Activated CD4-positive, alpha-beta T cell treated with anti-CD3 and anti-CD28 coated beads, Interleukin-10, Interleukin-2, amounts not matched to agents 100 ng/mL and 50 ng/mL, durations not matched to agents 16 hours and 8 hours (primary cell): ENCODE data around the gene CPHXL2.

Experiments used
- DNase-seq: peaks from one replicate; pipeline ENCODE4 v3.0.0-alpha.2; 2020

Gene CPHXL2

DNA sequence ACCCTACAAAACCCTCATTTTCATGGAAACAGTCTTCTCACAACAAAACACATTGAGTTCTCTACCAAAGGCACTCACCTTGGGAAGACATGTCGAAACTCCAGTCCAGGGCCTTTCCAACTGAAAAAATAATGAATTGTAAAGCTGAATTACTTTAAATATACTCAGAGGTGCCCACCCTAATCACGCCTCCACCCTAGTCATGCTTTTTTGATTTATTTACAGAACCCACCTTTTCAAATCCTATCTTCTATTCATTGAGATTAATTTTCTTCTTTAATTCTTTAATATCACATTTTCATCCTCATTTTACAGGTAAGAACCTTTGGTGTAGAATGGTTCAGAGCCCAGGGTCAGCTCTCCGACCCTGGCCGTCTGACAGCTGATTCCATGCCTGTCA is at the start of gene CPHXL2:
Gene CPHXL2 (minus strand): TSS at position 101 of the 400 bp plus-strand sequence. CDS start 10 bp downstream, at position 91.
- no peak for DNase-seq

GRCh38 chr16:75726390-75726789 is 49.6 kb upstream of the CPHXL2 start, which contains the start of gene CPHXL:
CPHXL (minus strand) TSS chr16:75726490; CDS start chr16:75726442, 48 bp downstream.
- DNase-seq = no peak

DNA sequence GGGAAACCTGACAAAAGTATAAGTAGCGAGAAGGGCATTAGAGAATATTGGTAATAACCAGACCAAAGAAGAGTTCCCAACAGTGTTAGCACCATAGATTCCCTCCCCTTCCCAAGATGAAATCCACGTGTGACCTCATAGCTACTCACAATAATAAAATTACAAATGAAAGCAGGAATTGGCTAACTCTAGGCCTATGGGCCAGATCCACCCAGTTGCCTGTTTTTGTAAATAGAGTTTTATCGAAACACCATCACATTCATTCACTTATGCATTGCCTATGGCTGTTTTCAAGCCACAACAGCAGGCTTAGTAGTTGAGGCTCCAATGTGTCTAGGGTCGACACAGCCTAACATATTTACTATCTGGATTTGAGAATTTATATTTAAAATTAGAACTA is 41.6 kb upstream of the CPHXL2 start:
- DNase-seq = no peak

DNA sequence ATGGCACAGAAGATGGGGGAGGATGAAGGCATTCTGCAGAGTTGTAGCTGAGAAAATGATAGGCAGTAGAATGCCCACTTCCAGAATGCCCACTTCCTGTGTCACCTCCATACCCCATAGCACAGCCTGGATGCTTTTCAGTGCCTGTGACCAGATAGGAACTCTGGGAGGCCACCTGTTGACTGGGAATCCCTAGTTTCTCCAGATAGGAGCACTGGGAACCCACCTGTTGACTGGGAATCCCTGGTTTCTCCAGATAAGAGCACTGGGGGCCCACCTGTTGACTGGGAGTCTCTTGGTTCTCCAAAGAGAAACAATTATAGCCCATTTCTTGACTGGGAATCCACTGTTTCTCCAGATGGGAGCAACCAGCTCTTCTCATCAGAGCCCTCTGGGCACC is 37.9 kb upstream of the CPHXL2 start:
- DNase-seq = no peak

GRCh38 chr16:75710344-75710743 is 33.5 kb upstream of the CPHXL2 start:
- no peak for DNase-seq

- no peak for DNase-seq
These were observed 26.5 kb upstream of the CPHXL2 start for GRCh38 chr16:75703306-75703705.

- no peak for DNase-seq
These were observed 25.4 kb upstream of the CPHXL2 start for GRCh38 chr16:75702242-75702641.

DNA sequence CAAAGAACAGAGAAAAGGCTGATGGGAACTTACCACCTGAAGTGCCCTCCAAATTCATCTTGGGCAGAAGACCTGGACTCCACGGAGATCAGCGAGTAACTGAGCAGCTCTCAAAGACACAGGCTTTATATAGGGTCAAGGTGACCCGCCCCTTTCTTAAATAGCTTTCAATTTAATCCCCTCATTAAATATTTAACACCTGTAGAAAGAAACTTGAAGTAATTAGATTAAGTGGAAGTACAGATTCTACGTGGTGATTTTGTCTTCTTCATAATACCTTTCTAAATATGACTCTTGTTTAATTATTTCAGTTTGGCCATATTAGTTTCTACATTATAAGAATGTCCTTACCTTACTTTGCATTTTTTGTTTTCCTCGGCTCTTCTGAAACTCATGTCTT is 24.6 kb upstream of the CPHXL2 start, which contains the start of gene DUXB:
Gene DUXB (minus strand): TSS at position 101 of the 400 bp plus-strand sequence. CDS start 43 bp downstream, at position 58.
- no peak for DNase-seq

GRCh38 chr16:75697571-75697970 is 20.8 kb upstream of the CPHXL2 start:
- DNase-seq = no peak

DNA sequence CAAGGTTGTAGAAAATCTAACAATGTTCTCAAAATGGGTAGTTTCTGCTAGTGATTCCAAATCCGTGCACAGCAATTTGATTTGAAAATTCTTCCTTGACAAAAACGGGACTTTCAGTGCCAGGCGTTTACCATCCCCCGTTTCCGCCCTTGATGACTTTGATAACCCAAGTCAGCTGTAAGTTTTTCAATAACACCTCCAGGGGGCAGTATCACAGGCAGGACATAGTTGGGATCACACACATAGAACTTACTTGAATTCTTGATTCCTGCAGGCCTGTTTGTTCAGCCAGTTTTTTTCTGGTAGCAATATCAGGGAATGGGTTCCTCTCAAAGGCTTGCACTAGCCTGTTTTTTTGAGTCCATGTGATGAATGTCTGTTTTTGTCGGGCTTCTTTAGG is 18.9 kb upstream of the CPHXL2 start:
- peak; percentile 8 for DNase-seq

- DNase-seq = no peak
These were observed 10.6 kb upstream of the CPHXL2 start for GRCh38 chr16:75687361-75687760.

DNA sequence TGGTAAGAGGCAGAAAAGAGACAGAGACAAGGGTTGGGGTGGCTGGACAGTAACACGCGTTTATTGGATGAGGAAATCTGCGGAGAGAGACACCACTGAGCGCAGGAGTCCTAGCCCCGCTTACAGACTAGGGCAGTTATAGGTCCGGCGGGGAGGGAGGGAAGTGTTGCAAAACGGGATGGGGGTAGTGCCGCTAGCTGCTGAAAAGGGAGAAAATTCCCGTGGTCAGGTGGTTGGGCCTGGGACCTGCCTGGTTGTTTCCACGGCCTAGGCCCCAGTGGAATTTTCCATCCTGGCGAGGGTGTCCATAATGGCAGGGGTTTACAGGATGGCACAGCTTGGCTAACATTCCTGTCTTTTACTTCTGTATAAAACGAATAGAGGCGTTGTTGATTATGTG is 5.5 kb upstream of the CPHXL2 start:
- DNase-seq = no peak

DNA sequence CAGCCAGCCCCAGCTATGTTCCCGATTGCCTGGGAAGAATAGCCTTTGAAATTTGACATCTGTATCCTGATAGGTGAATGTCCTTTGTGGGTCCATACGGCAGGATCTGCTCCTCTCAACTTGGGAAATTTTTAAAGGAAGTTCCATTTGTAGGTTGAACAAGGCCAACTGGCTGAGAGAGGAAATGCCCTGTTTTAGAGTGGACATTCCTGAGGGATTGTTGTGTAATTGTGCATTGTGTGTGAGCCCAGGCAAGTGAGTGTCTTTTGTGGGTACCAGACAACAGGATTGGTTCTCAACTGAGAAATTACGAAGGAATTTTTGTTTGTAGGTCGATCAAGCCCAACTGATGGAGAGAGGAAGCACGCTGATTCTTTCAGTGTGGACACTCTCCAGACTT is 2.6 kb upstream of the CPHXL2 start:
- DNase-seq = no peak

DNA sequence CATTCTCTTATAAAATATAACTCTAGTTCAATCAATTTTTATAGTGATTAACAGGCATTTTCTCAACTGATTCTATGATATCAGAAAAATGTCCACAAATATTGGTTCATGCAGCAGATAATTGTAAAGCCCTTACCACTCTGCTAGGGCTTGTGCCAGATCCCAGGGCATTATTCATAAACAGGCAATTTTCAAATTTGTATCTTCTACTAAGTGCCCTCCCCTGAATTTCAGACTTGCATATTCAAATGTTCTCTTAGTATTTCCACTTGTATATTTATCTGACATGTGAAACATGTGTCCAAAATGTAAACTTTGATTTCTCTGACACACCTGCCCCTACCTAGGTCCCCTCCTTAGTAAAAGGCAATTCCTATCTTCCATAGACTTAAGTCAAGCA is 9.3 kb downstream of the CPHXL2 start:
- DNase-seq = no peak

DNA sequence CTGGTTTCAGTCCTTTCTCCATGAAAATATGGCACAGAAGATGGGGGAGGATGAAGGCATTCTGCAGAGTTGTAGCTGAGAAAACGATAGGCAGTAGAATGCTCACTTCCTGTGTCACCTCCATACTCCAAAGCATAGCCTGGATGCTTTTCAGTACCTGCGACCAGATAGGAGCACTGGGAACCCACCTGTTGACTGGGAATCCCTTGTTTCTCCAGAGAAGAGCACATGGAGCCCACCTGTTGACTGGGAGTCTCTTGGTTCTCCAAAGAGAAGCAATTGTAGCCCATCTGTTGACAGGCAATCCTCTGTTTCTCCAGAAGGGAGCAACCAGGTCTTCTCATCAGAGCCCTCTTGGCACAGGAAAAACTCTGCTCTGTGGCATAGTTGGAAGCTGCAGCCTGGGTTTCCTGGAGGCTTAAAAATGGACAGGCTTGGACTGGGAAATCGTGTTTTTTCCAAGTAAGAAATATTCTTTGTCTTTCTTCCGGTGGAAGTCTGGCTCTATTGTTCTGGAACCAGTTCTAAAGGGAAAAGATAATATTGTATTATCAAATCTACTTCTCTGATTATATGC is 16.0 kb downstream of the CPHXL2 start:
- DNase-seq = no peak

DNA sequence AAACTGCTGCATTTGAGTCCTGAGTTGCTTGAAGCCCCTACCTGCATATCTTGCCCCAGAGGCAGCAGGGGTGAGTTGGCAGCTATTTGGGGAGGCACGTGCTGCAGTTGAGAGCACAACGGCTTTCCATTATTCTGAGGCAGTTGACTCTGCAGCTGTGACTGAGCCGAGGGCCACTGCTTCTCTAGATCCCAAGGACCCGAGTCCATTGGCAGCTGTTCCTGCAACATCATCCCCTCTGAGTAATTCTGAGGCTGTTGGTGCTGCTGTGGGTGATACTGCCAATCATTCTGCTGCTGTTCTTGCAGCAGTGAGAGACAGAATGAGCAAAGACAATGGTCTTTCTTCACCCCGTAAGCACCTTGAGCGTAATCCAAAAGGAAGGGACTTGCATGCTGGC is 16.5 kb downstream of the CPHXL2 start:
- no peak for DNase-seq

GRCh38 chr16:75658175-75658574 is 18.6 kb downstream of the CPHXL2 start:
- DNase-seq = no peak

GRCh38 chr16:75653922-75654321 is 22.9 kb downstream of the CPHXL2 start:
- no peak for DNase-seq

DNA sequence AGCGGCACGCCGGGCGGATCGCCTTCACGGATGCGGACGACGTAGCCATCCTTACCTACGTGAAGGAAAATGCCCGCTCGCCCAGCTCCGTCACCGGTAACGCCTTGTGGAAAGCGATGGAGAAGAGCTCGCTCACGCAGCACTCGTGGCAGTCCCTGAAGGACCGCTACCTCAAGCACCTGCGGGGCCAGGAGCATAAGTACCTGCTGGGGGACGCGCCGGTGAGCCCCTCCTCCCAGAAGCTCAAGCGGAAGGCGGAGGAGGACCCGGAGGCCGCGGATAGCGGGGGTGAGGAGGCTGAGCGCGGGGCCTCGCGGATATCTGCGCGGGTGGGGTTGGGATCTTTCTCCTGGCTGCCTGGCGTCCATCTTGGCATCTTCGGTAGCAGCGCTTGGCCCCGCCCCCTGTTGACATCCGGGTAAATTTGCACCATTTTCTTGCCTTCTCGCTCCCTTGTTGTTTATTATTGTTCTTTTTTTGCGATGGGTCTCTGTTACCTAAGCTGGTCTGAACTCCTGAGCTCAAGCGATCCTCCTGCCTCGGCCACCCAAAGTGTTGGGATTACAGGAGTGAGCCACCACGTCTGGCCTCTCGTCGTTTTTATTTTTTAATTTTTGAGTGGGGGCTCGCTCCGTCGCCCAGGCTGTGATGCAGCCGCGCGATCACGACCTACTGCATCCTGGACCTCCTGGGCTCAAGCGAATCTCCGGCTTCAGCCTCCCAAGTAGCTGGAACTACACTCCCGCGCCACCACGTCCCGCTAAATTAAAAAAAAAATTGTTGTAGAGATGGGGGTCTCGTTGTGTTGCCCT is 28.3 kb downstream of the CPHXL2 start:
- DNase-seq = peak; percentile 85

- peak; percentile 97 for DNase-seq
These were observed 29.1 kb downstream of the CPHXL2 start, which contains the start of the genes KARS1 and TERF2IP for GRCh38 chr16:75647492-75648264. KARS1 (minus strand) TSS chr16:75647665; CDS start chr16:75647639, 26 bp downstream. TERF2IP (plus strand) TSS chr16:75647773; CDS start chr16:75647883, 110 bp downstream.

DNA sequence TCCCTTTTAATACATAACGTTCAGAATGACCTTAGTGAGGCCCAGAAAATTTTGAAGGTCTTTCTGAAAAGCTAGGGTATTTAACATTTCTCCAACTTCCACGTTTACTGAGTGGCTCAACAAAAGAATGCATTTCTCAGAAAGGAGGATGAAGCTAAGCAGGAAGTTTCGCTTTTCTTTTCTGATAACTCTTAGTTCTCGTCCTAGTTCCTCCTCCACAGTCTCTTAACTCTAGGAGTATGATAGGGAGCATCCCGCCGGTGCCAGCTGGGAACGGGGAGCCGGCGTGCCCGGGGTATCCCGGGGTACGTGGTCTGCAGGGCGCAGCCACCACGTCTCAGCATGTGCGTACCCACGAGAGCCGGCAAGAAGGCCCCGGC is 29.7 kb downstream of the CPHXL2 start:
- DNase-seq = no peak

- DNase-seq = no peak
These were observed 32.4 kb downstream of the CPHXL2 start for GRCh38 chr16:75644240-75645012.

DNA sequence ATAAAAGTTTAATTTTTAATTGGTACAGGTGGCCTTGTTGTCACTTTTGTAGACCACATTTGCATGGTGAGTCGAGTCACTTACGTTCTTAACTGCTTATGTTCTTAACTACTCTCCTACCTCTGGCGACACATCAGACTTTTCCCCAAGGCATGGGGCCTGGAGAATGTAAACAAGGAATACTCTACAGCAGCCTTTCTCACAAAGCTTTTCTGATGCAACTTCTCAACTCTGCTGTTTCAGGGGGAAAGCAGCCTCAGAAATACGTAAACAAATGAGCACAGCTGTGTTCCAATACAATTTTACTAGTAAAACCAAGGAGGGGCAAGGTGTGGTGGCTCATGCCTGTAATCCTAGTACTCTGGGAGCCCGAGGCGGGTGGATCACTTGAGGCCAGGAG is 36.2 kb downstream of the CPHXL2 start:
- no peak for DNase-seq
